GM19238 (cell line): Measurements from ENCODE around the gene ANKS1B.
A peak's percentile ranks its signal among the peaks of the same experiment; 100 is the strongest.

Experiments used
- DNase-seq: peaks from one replicate; pipeline ENCODE4 v3.0.0; 2011; ENCODE audit warnings: low spot score; ENCODE audit not compliant: insufficient read length

The ANKS1B gene

DNA sequence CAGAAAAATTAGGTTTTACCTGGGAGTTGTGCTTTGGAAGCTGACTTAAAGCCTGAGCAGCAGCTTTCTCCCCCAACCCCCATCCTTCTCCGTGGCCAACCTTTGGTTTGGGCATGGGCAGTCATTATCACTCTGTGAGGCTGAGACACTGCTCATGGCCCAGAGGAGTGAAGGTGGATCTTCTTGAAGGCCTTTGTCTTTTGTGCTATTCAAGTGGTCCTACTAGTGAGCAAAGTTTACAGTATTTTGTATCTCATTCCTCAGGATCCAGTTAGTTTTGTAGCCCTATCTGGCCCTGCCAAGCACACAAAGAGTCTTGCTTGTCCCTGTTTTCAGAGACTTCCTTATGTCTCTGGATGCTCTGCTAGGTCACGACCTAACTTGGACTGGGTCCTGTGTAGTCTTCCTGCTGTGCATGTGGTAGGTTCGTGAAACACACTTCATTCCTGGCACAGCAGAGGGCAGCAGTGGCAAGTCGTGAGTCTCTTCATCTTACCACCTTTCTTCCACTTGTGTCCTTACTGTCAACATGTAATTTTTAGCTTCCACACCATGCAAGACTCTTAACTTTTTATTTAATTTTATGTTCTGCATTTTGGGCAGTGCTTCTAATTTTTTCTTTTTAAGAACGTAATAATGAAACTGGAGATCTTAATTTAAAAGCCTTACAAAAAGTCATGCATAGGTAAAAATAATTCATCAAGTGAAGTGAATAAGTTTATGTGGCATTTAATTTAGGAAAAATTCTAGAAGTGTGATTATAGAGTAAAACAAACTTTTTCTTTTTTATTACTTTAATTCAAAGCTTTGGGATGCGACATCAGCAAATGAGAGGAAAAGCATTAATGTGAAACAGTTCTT, 1285.9 kb downstream of the ANKS1B start:
- peak; percentile 18 for DNase-seq

GRCh38 chr12:98697209-98697608, 1287.5 kb downstream of the ANKS1B start:
- DNase-seq: no peak

- DNase-seq: no peak
Measured at GRCh38 chr12:98696036-98696646, 1288.6 kb downstream of the ANKS1B start.

DNA sequence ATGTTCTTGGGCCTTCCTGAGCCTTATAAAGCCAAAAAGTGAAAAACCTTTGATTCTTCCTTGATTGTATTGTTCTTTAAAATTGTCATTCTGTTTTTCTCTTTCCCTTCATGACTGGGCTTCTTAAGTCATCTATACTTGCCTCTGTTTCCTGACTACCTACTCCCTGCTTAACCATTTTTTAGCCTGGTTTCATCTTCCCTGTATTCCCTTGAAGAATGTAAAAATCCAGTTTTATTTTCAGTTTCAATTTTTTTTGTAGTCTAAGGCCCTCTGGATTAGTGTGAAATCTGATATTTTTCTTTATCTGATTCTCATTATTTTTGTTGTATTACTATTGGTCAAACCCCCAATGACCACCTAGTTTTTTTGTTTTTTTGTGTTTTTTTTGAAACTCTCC, 1293.4 kb downstream of the ANKS1B start:
- no peak for DNase-seq

DNA sequence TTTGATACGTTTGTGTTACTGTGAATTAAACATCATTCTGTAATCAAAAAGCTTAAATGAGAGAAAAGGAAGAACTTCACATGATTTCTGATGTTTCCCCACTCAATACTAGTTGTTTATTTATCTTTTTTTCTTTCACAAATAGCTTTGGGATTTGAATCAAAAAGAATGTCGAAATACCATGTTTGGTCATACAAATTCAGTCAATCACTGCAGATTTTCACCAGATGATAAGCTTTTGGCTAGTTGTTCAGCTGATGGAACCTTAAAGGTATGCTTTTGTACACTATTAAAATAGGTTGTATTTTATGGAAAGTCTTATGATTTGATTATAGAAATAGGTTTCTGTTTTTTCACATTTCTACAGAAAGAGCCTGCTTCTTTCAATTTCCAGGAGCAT, 1298.1 kb downstream of the ANKS1B start:
- no peak for DNase-seq
